Adrenal gland (tissue), 5 donors: ENCODE measurements around the gene CDKAL1.

Experiments used
- POLR2A ChIP-seq, 2 donors: fragments of 450-650 bp; IDR thresholded peaks; one replicate each; pipeline ENCODE4 v1.6.1; 2017; ENCODE audit warnings: antibody characterized with exemption in 2 of 2, mild to moderate bottlenecking in 2 of 2, moderate library complexity in 1 of 2
- TF ChIP-seq, protein P1 (sequence below), 6 experiments: fragments of 450-650 bp in 4 of 6; fragments of 200-600 bp in 2 of 6; sonication (generic) in 1 of 6; IDR thresholded peaks; 1 replicate in 5 of 6; 2 replicates in 1 of 6; pipeline versions ENCODE4 v1.5.1 to v1.8.0; 2016 to 2021; ENCODE audit warnings: antibody characterized with exemption in 6 of 6, mild to moderate bottlenecking in 2 of 6, moderate library complexity in 1 of 6
- donor health status: DM: no; HTN: no; CAD: no.

- TF ChIP-seq, protein P1, sequence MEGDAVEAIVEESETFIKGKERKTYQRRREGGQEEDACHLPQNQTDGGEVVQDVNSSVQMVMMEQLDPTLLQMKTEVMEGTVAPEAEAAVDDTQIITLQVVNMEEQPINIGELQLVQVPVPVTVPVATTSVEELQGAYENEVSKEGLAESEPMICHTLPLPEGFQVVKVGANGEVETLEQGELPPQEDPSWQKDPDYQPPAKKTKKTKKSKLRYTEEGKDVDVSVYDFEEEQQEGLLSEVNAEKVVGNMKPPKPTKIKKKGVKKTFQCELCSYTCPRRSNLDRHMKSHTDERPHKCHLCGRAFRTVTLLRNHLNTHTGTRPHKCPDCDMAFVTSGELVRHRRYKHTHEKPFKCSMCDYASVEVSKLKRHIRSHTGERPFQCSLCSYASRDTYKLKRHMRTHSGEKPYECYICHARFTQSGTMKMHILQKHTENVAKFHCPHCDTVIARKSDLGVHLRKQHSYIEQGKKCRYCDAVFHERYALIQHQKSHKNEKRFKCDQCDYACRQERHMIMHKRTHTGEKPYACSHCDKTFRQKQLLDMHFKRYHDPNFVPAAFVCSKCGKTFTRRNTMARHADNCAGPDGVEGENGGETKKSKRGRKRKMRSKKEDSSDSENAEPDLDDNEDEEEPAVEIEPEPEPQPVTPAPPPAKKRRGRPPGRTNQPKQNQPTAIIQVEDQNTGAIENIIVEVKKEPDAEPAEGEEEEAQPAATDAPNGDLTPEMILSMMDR (IDR thresholded peaks at IDR 0.05) = no peak
- TF ChIP-seq POLR2A (IDR thresholded peaks at IDR 0.05) = no peak
Observed at GRCh38 chr6:20773822-20774221, 239.6 kb downstream of the CDKAL1 start.
